Liver (tissue), 3 donors: ENCODE data around the gene MARCHF3.
"Not testable (repeated sequence)": the region's sequence is repeated elsewhere in the genome, so short reads cannot be mapped to it uniquely, and the experiment has no call there.

Experiments
- JUND ChIP-seq, 2 donors: IDR thresholded peaks; 2 replicates each; pipeline ENCODE4 v1.6.1; 2016; ENCODE audit warnings: antibody characterized with exemption in 2 of 2
- RAD21 ChIP-seq, 2 donors: IDR thresholded peaks; 2 replicates each; pipeline ENCODE4 v1.6.1; 2016; ENCODE audit warnings: antibody characterized with exemption in 2 of 2, mild to moderate bottlenecking in 2 of 2
- ZBTB33 ChIP-seq: IDR thresholded peaks from 2 replicates; pipeline ENCODE4 v1.6.1; 2016; ENCODE audit warnings: antibody characterized with exemption
- TF ChIP-seq, protein P1 (sequence below): fragments of 150-350 bp; IDR thresholded peaks from 2 replicates; pipeline ENCODE4 v1.5.1; 2017; ENCODE audit warnings: improper control_type of control experiment, low read depth, low read length; ENCODE audit not compliant: missing input control
- donor health status: healthy.
- donor health status: healthy.

DNA sequence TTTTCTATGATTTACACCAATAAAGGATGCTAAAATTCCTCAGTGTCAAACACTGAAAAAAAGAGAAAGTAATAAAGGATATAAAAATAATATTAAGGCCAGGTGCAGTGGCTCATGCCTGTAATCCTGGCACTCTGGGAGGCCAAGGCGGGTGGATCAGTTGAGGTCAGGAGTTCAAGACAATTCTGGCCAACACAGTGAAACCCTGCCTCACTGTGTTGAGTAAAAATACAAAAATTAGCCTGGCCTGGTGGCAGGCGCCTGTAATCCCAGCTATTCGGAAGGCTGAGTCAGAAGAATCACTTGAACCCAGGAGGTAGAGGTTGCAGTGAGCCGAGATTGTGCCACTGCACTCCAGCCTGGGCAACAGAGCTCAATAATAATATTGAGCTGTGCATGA lies 87.5 kb downstream of the MARCHF3 start:
- TF ChIP-seq, protein P1, sequence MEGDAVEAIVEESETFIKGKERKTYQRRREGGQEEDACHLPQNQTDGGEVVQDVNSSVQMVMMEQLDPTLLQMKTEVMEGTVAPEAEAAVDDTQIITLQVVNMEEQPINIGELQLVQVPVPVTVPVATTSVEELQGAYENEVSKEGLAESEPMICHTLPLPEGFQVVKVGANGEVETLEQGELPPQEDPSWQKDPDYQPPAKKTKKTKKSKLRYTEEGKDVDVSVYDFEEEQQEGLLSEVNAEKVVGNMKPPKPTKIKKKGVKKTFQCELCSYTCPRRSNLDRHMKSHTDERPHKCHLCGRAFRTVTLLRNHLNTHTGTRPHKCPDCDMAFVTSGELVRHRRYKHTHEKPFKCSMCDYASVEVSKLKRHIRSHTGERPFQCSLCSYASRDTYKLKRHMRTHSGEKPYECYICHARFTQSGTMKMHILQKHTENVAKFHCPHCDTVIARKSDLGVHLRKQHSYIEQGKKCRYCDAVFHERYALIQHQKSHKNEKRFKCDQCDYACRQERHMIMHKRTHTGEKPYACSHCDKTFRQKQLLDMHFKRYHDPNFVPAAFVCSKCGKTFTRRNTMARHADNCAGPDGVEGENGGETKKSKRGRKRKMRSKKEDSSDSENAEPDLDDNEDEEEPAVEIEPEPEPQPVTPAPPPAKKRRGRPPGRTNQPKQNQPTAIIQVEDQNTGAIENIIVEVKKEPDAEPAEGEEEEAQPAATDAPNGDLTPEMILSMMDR: not testable (repeated sequence)
- TF ChIP-seq ZBTB33; JUND (IDR thresholded peaks at IDR 0.05); RAD21 (IDR thresholded peaks at IDR 0.05): not testable (repeated sequence)
